GM18520 (cell line): ENCODE data around the gene PDE4D.
A peak's percentile ranks its signal among the peaks of the same experiment; 100 is the strongest.

Experiments
- ATAC-seq: cut with Tn5 transposase; IDR thresholded peaks from one replicate; pipeline ENCODE4 v1.9.1; 2021; ENCODE audit not compliant: unreplicated experiment

The PDE4D gene

GRCh38 chr5:59840200-59840601 lies 53.3 kb downstream of the PDE4D start:
- no peak for ATAC-seq

- no peak for ATAC-seq
These were observed 54.5 kb downstream of the PDE4D start for GRCh38 chr5:59838989-59839388.

- ATAC-seq: no peak
These were observed 55.5 kb downstream of the PDE4D start for GRCh38 chr5:59838067-59838466.

- ATAC-seq: no peak
These were observed 56.5 kb downstream of the PDE4D start for GRCh38 chr5:59837071-59837470.

- no peak for ATAC-seq
These were observed 57.7 kb downstream of the PDE4D start for GRCh38 chr5:59835800-59836199.

- ATAC-seq: no peak
These were observed 60.1 kb downstream of the PDE4D start for GRCh38 chr5:59833448-59833847.

GRCh38 chr5:59832577-59833301 lies 60.8 kb downstream of the PDE4D start:
- ATAC-seq: no peak

GRCh38 chr5:59831326-59832010 lies 62.1 kb downstream of the PDE4D start:
- ATAC-seq: no peak

GRCh38 chr5:59830536-59831200 lies 62.9 kb downstream of the PDE4D start:
- ATAC-seq: no peak

GRCh38 chr5:59829922-59830321 lies 63.6 kb downstream of the PDE4D start:
- no peak for ATAC-seq

GRCh38 chr5:59829386-59829785 lies 64.1 kb downstream of the PDE4D start:
- no peak for ATAC-seq

GRCh38 chr5:59828623-59829022 lies 64.9 kb downstream of the PDE4D start:
- ATAC-seq: no peak

- no peak for ATAC-seq
These were observed 66.5 kb downstream of the PDE4D start for GRCh38 chr5:59826996-59827395.

GRCh38 chr5:59823420-59823819 lies 70.1 kb downstream of the PDE4D start:
- no peak for ATAC-seq

- no peak for ATAC-seq
These were observed 73.7 kb downstream of the PDE4D start for GRCh38 chr5:59819806-59820205.

GRCh38 chr5:59817536-59817935 lies 76.0 kb downstream of the PDE4D start:
- ATAC-seq: no peak

- no peak for ATAC-seq
These were observed 76.7 kb downstream of the PDE4D start for GRCh38 chr5:59816654-59817300.

- no peak for ATAC-seq
These were observed 79.0 kb downstream of the PDE4D start for GRCh38 chr5:59814537-59814872.

- ATAC-seq: peak; percentile 51
These were observed 79.6 kb downstream of the PDE4D start for GRCh38 chr5:59813761-59814536.

- peak; percentile 46 for ATAC-seq
These were observed 83.5 kb downstream of the PDE4D start for GRCh38 chr5:59810041-59810440.

- ATAC-seq: no peak
These were observed 85.7 kb downstream of the PDE4D start for GRCh38 chr5:59807806-59808205.
